Psoas muscle (tissue), 8 donors: ENCODE results near the gene PHF14. TPM values are rescaled to one million over a fixed set of nuclear protein-coding genes. Genes with fewer than 3 reads are reported as not detected.

Experiments used
- ATAC-seq, 4 donors: fragments of 200-7000 bp; cut with Tn5 transposase; one replicate each; pipeline ENCODE4 v1.9.1; 2020; ENCODE audit warnings: moderate library complexity in 3 of 4, mild to moderate bottlenecking in 2 of 4
- DNase-seq, 2 donors: peaks; one replicate each; pipeline ENCODE4 v3.0.0-alpha.2; 2020
- H3K27ac ChIP-seq: fragments of 200-600 bp; one replicate; pipeline ENCODE4 v1.8.0; 2022
- H3K27me3 ChIP-seq, 3 donors: fragments of 200-600 bp in 1 of 3; one replicate each; pipeline versions ENCODE4 v1.6.1 to v1.8.0; 2013 to 2022; ENCODE audit warnings: low read length in 2 of 3, mild to moderate bottlenecking in 2 of 3, moderate library complexity in 1 of 3; ENCODE audit not compliant: insufficient read depth in 3 of 3
- H3K36me3 ChIP-seq, 2 donors: fragments of 200-600 bp in 1 of 2; one replicate each; pipeline versions ENCODE4 v1.6.1 to v1.8.0; 2013 to 2022; ENCODE audit warnings: low read depth in 1 of 2, mild to moderate bottlenecking in 1 of 2, moderate library complexity in 1 of 2; ENCODE audit not compliant: insufficient read depth in 1 of 2
- H3K4me1 ChIP-seq: fragments of 200-600 bp; one replicate; pipeline ENCODE4 v1.8.0; 2022
- H3K4me3 ChIP-seq: fragments of 200-600 bp; one replicate; pipeline ENCODE4 v1.8.0; 2022; ENCODE audit warnings: mild to moderate bottlenecking
- H3K9me3 ChIP-seq: fragments of 200-600 bp; one replicate; pipeline ENCODE4 v1.8.0; 2022
- WGBS, 3 donors: extraction: QIAGEN DNeasy Blood & Tissue Kit; methylation state at CpG; one replicate each; pipeline versions ENCODE4 v1.1.6 to v1.1.7; 2013; 5-methylcytosine and 5-hydroxymethylcytosine counted together
- intact Hi-C, 2 donors: fragments of 100-400 bp; cut with DNase I; formaldehyde crosslinking; loops; one replicate each; pipeline versions ENCODE4 v1.11.0 to v1.14.2; 2022
- polyA plus RNA-seq, 3 donors: library from polyadenylated mRNA; stranded (reverse); fragments of 200-250 nt; gene quantifications; one replicate each; pipeline ENCODE4 v1.2.3, GENCODE V29; 2013
- total RNA-seq, 4 donors: library from RNA; stranded (reverse); fragmentation: NEBNext Ultra II Directional in 2 of 4; extraction: Animal tissue kit (Norgen Biotek cat#: 25700) in 2 of 4; gene quantifications; one replicate each; pipeline versions ENCODE4 v1.2.1 to v1.2.4, GENCODE V29; 2021 to 2023
- TF ChIP-seq, protein P1 (sequence below): fragments of 200-600 bp; IDR thresholded peaks from one replicate; pipeline ENCODE4 v1.8.0; 2022; ENCODE audit warnings: antibody characterized with exemption
- donor health status: healthy with polysubstance abuse.
- donor health status: DM: no; HTN: no; CAD: no; lungs with moderate emphysema.
- donor health status: Bipolar disorder and iron deficiency.
- donor health status: healthy.
- donor health status: DM: yes; HTN: yes; CAD: no.
- donor health status: DM: no; HTN: no; CAD: no.
- donor health status: DM: no; HTN: no; CAD: no.
- donor health status: DM: yes; HTN: yes; CAD: no.

PHF14 gene
- total and polyA plus RNA-seq, 7 donors: 10.8 to 17.8 (median 13.8) TPM

DNA sequence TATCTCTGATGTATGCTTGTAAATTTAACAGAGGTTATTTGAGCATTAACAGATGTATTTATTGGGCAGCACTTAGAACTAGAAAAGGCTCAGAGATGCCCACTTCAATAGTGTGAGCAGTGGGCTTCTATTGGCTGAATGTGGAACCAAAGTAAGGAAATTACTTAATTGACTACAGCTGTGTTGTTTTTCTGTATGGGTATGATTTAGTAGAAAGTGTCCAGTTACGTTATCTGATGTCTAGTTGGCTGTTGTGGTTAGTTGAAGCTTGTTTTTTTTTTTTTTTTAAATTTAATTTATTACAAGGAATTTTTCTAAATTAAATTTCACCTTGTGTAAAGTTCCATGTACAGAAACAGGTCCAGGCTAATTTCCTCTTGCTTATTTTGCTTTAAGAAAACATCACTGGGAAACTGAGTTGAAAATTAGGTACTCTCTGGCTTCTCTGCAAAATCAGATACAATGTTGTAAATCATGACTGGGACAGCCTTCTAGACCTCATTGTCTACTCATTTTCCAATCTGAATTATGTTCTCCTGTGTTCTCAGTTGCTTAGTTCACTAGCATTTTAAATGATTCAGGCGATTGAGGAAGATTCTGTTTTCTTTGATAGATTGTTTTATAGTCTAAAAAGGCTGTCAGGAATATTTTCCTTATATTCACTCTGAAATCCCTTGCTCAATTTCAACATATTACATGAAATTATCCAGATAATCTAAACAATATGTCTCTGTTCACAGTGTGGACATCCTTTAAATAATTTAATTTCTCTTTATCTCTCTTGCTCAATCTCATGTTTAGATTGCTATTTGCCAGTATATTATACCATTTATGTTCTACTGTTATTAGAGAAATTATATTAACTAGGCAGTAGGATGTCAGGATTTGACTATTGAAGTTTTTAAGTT is 53.0 kb downstream of the PHF14 start:
- peaks cover 0 to 22% of the 10 kb centered on the region in 2 donors for H3K36me3 ChIP-seq
- no peaks in the 10 kb centered on the region for H3K9me3 ChIP-seq
- ATAC-seq: no peak
- no peak overlapping the region for H3K4me3 ChIP-seq
- no peak overlapping the region for H3K27ac ChIP-seq
- 69 to 87% (median 80%) methylated on average over 2 of the region's 2 CpGs for WGBS, 3 donors
- TF ChIP-seq, protein P1, sequence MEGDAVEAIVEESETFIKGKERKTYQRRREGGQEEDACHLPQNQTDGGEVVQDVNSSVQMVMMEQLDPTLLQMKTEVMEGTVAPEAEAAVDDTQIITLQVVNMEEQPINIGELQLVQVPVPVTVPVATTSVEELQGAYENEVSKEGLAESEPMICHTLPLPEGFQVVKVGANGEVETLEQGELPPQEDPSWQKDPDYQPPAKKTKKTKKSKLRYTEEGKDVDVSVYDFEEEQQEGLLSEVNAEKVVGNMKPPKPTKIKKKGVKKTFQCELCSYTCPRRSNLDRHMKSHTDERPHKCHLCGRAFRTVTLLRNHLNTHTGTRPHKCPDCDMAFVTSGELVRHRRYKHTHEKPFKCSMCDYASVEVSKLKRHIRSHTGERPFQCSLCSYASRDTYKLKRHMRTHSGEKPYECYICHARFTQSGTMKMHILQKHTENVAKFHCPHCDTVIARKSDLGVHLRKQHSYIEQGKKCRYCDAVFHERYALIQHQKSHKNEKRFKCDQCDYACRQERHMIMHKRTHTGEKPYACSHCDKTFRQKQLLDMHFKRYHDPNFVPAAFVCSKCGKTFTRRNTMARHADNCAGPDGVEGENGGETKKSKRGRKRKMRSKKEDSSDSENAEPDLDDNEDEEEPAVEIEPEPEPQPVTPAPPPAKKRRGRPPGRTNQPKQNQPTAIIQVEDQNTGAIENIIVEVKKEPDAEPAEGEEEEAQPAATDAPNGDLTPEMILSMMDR: no peak
- no peaks in the 10 kb centered on the region for H3K27me3 ChIP-seq
- intact Hi-C loops: no loop called here
- H3K4me1 ChIP-seq: no peaks in the 10 kb centered on the region
- no peak for DNase-seq

DNA sequence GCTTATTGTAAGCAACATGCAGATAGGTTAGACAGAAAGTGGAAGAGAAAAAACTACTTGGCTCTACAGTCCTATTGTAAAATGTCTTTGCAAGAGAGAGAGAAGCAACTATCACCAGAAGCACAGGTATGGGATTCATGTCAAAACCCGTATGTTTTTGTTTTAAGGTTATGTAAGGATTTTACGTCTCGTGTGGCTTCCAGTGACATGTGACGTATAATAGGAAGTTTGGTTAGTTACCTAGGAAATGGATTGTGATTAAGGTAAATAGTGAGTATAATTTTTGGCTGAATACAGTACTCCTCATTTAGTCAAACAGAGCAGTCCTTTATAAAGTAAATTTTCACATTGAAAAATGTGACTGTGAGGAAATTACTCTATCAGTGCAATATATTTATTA is 62.0 kb downstream of the PHF14 start:
- WGBS, 3 donors: 90 to 91% (median 91%) methylated on average over 4 of the region's 4 CpGs
- Histone ChIP-seq H3K27ac (no peak overlapping the region), H3K27me3 (no peaks in the 10 kb centered on the region), H3K4me1 (no peaks in the 10 kb centered on the region), H3K36me3 (peaks cover 4 to 35% of the 10 kb centered on the region in 2 donors), H3K9me3 (no peaks in the 10 kb centered on the region), H3K4me3 (no peak overlapping the region)
- intact Hi-C loops: no loop called here
- DNase-seq: no peak
- no peak for ATAC-seq
- TF ChIP-seq, protein P1: no peak

DNA sequence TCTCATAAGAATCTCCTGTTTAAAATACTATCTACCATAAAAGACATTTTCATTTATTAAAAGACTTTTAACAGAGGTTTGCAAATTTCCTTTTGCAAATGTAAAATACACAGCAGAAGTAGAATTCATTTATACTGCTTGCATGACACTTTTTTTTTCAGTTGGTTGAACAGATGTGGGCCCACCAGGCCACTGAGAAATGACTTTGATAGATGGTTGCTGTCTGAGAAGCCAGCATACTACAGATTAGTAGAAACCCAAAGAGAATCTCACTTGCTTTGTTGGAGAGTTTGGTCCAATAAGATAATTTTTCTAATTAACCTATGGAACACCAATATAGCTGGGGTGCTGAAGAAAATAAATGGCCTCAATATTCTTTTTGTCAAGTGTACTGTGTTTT is 66.3 kb downstream of the PHF14 start:
- intact Hi-C loops: no loop called here
- H3K9me3 ChIP-seq: no peaks in the 10 kb centered on the region
- H3K4me3 ChIP-seq: no peak overlapping the region
- DNase-seq (no peak), ATAC-seq (no peak)
- peaks cover 4 to 51% of the 10 kb centered on the region in 2 donors for H3K36me3 ChIP-seq
- no peak overlapping the region for H3K27ac ChIP-seq
- TF ChIP-seq, protein P1: no peak
- no peaks in the 10 kb centered on the region for H3K4me1 ChIP-seq
- H3K27me3 ChIP-seq: no peaks in the 10 kb centered on the region

DNA sequence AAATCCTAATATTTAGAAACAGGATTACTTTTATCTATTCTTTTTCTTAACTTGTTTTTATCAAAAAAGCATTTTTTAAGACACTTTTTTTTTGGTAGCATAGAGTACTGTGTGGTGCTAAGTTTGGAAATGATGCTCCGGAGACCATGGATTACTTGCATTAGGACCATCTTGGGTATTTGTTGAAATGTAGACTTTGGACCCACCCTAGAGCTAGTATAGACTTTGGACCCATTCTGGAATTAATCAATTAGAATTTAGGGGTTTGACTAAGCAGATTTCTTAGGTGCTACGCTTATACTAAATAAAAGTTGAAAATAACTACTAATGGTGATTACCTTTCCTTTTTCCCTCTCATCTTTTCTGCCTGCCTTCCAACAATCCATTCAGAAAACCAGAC is 80.4 kb downstream of the PHF14 start:
- 96 to 99% (median 96%) methylated on average over 2 of the region's 2 CpGs for WGBS, 3 donors
- TF ChIP-seq, protein P1: no peak
- Histone ChIP-seq H3K9me3 (no peaks in the 10 kb centered on the region), H3K4me3 (no peak overlapping the region), H3K27me3 (no peaks in the 10 kb centered on the region), H3K36me3 (peaks cover 0 to 33% of the 10 kb centered on the region in 2 donors), H3K27ac (no peak overlapping the region), H3K4me1 (no peaks in the 10 kb centered on the region)
- ATAC-seq: no peak
- no peak for DNase-seq
- intact Hi-C loops: no loop called here
